Pancreas (tissue), 10 donors: Measurements from ENCODE around the gene ZNF326. TPM values are rescaled to one million over a fixed set of nuclear protein-coding genes. Genes with fewer than 3 reads are reported as not detected.

ENCODE experiments used
- ATAC-seq, 4 donors: fragments of 200-7000 bp; cut with Tn5 transposase; one replicate each; pipeline versions ENCODE4 v1.8.0 to v1.9.1; 2020; ENCODE audit warnings: mild to moderate bottlenecking in 4 of 4, moderate library complexity in 4 of 4
- DNase-seq, 6 donors: peaks; one replicate each; pipeline ENCODE4 v3.0.0-alpha.2; 2020
- FAIRE-seq: peaks from 2 replicates; lab custom pipeline; 2012; peaks lifted over from hg19 to GRCh38; lab: Jason Lieb, UNC
- H3K27ac ChIP-seq, 4 donors: fragments of 200-600 bp; sonication (generic); 1 replicate in 3 of 4; 2 replicates in 1 of 4; pipeline versions ENCODE4 v1.5.0 to v1.8.0; 2020
- H3K27me3 ChIP-seq, 4 donors: fragments of 200-600 bp; one replicate each; pipeline ENCODE4 v1.8.0; 2021
- H3K36me3 ChIP-seq, 3 donors: fragments of 200-600 bp; sonication (generic) in 1 of 3; one replicate each; pipeline versions ENCODE4 v1.5.0 to v1.8.0; 2020 to 2021
- H3K4me1 ChIP-seq, 3 donors: fragments of 200-600 bp; one replicate each; pipeline ENCODE4 v1.8.0; 2021
- H3K4me3 ChIP-seq, 4 donors: fragments of 200-600 bp; sonication (generic) in 2 of 4; one replicate each; pipeline versions ENCODE4 v1.5.0 to v1.8.0; 2020 to 2021
- H3K9me3 ChIP-seq, 4 donors: fragments of 200-600 bp; one replicate each; pipeline ENCODE4 v1.8.0; 2021
- WGBS, 2 donors: extraction: QIAGEN DNeasy Blood & Tissue Kit; methylation state at CpG; one replicate each; pipeline ENCODE4 v1.1.7; 2013; 5-methylcytosine and 5-hydroxymethylcytosine counted together
- intact Hi-C, 3 donors: fragments of 100-400 bp; cut with DNase I; formaldehyde crosslinking; loops; one replicate each; pipeline versions ENCODE4 v1.11.1 to v1.14.2; 2022
- polyA plus RNA-seq, 2 donors: library from polyadenylated mRNA; stranded (reverse); fragments of 200-250 nt; gene quantifications; one replicate each; pipeline ENCODE4 v1.2.3, GENCODE V29; 2013
- total RNA-seq, 6 donors: library from RNA; stranded (reverse); fragmentation: NEBNext Ultra II Directional in 4 of 6; extraction: Animal tissue kit (Norgen Biotek cat#: 25700) in 4 of 6; gene quantifications; one replicate each; pipeline versions ENCODE4 v1.2.1 to v1.2.4, GENCODE V29; 2021 to 2023
- TF ChIP-seq, protein P1 (sequence below), 4 donors: fragments of 200-600 bp; sonication (generic) in 3 of 4; IDR thresholded peaks; one replicate each; pipeline versions ENCODE4 v1.5.0 to v1.8.0; 2021; ENCODE audit warnings: antibody characterized with exemption in 4 of 4
- donor health status: healthy with polysubstance abuse.
- donor health status: DM: no; HTN: no; CAD: no; lungs with moderate emphysema.
- donor health status: DM: no; HTN: no; CAD: no.
- donor health status: control.
- donor health status: control.
- donor health status: Bipolar disorder and iron deficiency.
- donor health status: DM: yes; HTN: yes; CAD: no.
- donor health status: DM: no; HTN: no; CAD: no.
- donor health status: DM: no; HTN: no; CAD: no.
- donor health status: DM: yes; HTN: yes; CAD: no.

ZNF326 gene
- total and polyA plus RNA-seq, 8 donors, result 8.8 to 14.8 (median 10.6) TPM

GRCh38 chr1:90039652-90040051, 44.7 kb downstream of the ZNF326 start:
- Histone ChIP-seq H3K9me3 (no peaks in the 10 kb centered on the region), H3K27me3 (no peaks in the 10 kb centered on the region), H3K4me3 (no peak overlapping the region), H3K36me3 (no peaks in the 10 kb centered on the region), H3K27ac (no peak overlapping the region), H3K4me1 (no peaks in the 10 kb centered on the region)
- no peak for DNase-seq
- no peak for ATAC-seq
- 49 to 60% methylated on average over 3 of the region's 3 CpGs for WGBS, 2 donors
- no peak for FAIRE-seq
- TF ChIP-seq, protein P1, sequence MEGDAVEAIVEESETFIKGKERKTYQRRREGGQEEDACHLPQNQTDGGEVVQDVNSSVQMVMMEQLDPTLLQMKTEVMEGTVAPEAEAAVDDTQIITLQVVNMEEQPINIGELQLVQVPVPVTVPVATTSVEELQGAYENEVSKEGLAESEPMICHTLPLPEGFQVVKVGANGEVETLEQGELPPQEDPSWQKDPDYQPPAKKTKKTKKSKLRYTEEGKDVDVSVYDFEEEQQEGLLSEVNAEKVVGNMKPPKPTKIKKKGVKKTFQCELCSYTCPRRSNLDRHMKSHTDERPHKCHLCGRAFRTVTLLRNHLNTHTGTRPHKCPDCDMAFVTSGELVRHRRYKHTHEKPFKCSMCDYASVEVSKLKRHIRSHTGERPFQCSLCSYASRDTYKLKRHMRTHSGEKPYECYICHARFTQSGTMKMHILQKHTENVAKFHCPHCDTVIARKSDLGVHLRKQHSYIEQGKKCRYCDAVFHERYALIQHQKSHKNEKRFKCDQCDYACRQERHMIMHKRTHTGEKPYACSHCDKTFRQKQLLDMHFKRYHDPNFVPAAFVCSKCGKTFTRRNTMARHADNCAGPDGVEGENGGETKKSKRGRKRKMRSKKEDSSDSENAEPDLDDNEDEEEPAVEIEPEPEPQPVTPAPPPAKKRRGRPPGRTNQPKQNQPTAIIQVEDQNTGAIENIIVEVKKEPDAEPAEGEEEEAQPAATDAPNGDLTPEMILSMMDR (IDR thresholded peaks at IDR 0.05), result no peak
- intact Hi-C loops, result no loop called here

DNA sequence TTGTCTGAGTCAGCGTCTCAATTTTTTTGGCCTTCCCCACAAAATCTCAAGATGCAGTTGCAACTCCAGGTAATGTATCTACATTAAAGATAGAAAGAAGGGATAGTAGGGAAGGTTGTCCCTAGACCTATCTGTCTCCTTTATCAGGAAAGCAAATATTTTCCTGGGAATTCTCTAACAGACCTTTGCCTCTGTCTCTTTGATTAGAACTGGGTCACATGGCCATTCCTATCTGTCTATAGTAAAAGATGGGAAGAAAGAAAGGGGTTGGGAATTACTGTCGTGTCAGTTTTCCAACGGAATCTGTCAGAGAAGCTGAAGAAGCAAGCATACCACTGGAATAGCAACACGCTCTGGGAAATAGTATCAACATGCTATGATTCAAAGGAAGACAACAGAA, 48.7 kb downstream of the ZNF326 start:
- no peak overlapping the region for H3K4me3 ChIP-seq
- no peak overlapping the region for H3K27ac ChIP-seq
- H3K27me3 ChIP-seq, result no peaks in the 10 kb centered on the region
- DNase-seq (no peak), FAIRE-seq (no peak), ATAC-seq (no peak)
- no peaks in the 10 kb centered on the region for H3K4me1 ChIP-seq
- no peaks in the 10 kb centered on the region for H3K36me3 ChIP-seq
- TF ChIP-seq, protein P1 (IDR thresholded peaks at IDR 0.05), result no peak
- WGBS, 2 donors, result 50 to 56% methylated on average over 4 of the region's 4 CpGs
- intact Hi-C loops, result no loop called here
- no peaks in the 10 kb centered on the region for H3K9me3 ChIP-seq

DNA sequence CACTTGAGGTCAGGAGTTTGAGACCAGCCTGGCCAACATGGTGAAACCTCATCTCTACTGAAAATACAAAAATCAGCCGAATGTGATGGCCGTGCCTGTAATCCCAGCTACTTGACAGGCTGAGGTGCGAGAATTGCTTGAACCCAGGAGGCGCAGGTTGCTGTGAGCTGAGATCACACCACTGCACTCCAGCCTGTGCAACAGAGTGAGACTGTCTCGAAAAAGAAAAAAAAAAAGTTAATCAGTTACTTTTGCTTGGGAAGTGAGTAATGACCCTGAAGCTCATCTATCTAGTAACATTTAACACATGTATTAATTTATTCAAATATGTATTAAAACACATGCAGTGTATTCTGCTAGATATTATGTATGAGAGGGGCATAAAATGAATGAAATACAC, 49.4 kb downstream of the ZNF326 start:
- H3K4me1 ChIP-seq, result no peaks in the 10 kb centered on the region
- DNase-seq (no peak), FAIRE-seq (no peak), ATAC-seq (no peak)
- H3K36me3 ChIP-seq, result no peaks in the 10 kb centered on the region
- intact Hi-C loops, result no loop called here
- no peaks in the 10 kb centered on the region for H3K9me3 ChIP-seq
- 52 to 63% methylated on average over 5 of the region's 5 CpGs for WGBS, 2 donors
- H3K27me3 ChIP-seq, result no peaks in the 10 kb centered on the region
- TF ChIP-seq, protein P1 (IDR thresholded peaks at IDR 0.05), result no peak
- no peak overlapping the region for H3K27ac ChIP-seq
- H3K4me3 ChIP-seq, result no peak overlapping the region

DNA sequence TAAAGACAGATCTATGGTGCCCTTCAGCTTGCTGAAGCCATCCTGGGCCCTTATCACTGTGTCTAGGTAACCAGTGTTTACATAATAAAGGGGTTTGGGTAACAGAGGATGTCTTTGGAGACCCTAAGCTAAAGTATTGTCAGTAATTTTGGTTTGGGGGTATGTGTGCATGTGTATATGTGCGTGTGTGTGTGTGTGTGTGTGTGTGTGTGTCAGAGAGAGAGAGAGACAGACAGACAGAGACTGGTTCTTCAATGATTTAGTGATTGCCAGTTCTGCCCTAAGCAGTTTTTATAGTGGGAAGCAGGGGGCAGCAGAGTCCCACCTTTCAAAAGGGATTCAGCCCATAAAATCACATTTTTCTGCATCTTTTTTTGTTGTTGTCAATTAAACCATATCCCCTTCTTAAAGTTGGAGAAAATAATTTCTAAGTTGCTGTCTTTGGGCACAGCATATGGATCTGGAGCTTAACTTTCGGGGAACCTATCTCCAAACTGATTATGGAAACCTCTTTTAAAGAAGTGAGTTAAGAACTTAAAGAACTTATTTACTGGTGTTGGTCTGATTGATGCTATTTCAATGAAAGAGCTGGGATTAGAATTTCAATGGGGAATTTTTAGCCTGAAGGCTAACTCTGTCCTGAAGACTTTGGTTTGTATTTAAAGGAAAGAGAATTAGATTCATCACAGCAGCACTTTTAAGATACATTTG, 51.1 kb downstream of the ZNF326 start:
- FAIRE-seq, result no peak
- Histone ChIP-seq H3K27ac (no peak overlapping the region), H3K4me1 (no peaks in the 10 kb centered on the region), H3K36me3 (no peaks in the 10 kb centered on the region), H3K27me3 (no peaks in the 10 kb centered on the region), H3K4me3 (no peak overlapping the region), H3K9me3 (no peaks in the 10 kb centered on the region)
- TF ChIP-seq, protein P1 (IDR thresholded peaks at IDR 0.05), result peak in 1 of 4 donors; percentile 9
- 30 to 33% methylated on average over 2 of the region's 2 CpGs for WGBS, 2 donors
- no peak for DNase-seq
- ATAC-seq, result no peak
- intact Hi-C loops, result no loop called here

GRCh38 chr1:90046635-90047034, 51.7 kb downstream of the ZNF326 start:
- Histone ChIP-seq H3K9me3 (no peaks in the 10 kb centered on the region), H3K4me3 (no peak overlapping the region), H3K36me3 (no peaks in the 10 kb centered on the region), H3K27ac (no peak overlapping the region), H3K4me1 (no peaks in the 10 kb centered on the region), H3K27me3 (no peaks in the 10 kb centered on the region)
- intact Hi-C loops, result no loop called here
- DNase-seq, result no peak
- WGBS, 2 donors, result 74 to 85% methylated on average over 3 of the region's 3 CpGs
- no peak for ATAC-seq
- FAIRE-seq, result no peak
- TF ChIP-seq, protein P1 (IDR thresholded peaks at IDR 0.05), result no peak
